GM19025 (cell line): ENCODE results near the gene PTPRN2.
"Not testable (repeated sequence)": the region's sequence is repeated elsewhere in the genome, so short reads cannot be mapped to it uniquely, and the experiment has no call there.

Experiments
- ATAC-seq: cut with Tn5 transposase; IDR thresholded peaks from one replicate; pipeline ENCODE4 v1.9.1; 2021; ENCODE audit warnings: mild to moderate bottlenecking, low read depth, moderate library complexity; ENCODE audit not compliant: unreplicated experiment

Gene PTPRN2

GRCh38 chr7:158536871-158537515 is 50.6 kb downstream of the PTPRN2 start:
- ATAC-seq: no peak

DNA sequence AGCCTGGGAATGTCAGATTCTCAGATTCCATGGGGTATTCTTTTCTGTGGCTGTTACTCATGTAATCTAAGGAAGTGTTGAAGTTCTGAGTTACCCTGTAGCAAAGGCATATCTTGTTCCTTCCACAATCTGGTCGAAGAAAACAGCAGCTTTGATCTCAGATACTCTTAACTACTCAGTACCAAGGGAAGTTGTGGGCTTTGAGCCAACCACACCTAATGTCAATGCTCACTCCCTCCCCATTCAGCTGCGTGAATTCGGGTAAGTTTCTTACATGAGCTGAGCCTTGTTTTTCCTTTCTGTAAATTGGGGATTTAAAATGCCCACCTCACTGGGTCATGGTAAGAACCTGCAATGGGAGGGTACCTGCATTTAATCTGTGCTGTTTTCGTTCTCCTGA is 52.5 kb downstream of the PTPRN2 start:
- no peak for ATAC-seq

DNA sequence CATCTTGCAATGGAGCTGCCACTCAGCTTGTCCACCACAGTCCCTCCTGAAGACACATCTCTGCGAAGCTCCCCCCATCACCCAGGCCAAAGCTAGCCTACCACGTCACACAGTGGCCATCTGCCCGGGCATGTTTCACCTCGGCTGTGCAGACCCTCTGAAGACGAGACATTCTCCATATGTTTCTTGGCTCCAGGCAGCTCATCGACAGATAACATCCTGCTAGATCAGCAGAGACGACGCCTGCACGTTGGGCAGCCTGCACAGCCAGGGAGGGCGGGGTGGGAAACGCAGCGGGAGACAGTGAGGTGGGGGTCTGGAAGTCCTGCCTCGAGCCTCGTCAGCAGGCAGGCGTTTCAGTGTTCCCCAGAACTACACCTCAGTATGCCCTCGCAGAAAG is 53.0 kb downstream of the PTPRN2 start:
- ATAC-seq: no peak

DNA sequence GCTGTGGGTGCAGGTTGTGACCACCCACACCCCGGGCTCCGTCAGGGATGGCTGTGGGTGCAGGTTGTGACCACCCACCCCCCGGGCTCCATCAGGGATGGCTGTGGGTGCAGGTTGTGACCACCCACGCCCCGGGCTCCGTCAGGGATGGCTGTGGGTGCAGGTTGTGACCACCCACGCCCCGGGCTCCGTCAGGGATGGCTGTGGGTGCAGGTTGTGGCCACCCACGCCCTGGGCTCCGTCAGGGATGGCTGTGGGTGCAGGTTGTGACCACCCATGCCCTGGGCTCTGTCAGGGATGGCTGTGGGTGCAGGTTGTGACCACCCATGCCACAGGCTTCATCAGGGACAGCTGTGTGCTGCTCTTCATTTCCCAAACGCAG is 53.5 kb downstream of the PTPRN2 start:
- not testable (repeated sequence) for ATAC-seq

DNA sequence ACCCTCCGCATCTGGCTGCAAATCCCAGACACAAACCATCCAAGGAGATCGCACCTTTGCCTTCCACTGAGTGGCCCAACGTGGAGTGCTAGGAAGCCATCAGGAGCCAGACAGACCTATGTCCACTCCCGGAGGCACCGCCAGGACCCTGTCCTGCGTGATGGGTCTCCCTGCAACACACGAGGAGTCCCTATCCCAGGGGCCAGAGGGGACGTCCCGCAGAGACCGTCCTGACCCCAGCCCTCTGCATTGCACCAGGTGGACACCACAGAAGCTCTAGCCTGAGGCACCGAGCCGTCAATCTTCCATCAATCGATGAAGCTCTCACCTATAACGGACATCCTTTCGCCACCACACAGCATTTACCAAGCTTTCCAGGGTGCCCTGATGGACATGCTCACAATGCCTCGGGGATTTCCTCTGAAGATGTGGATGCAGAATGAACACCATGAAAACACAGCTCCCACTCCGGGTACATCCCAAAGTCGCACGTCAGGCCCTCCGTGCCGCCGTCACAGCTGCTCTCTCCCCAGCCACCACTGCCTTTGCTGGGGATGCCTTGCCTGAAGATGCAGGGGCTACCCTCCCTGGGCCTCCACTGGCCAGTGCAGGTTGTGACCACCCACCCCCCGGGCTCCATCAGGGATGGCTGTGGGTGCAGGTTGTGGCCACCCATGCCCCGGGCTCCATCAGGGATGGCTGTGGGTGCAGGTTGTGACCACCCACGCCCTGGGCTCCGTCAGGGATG is 54.1 kb downstream of the PTPRN2 start:
- no peak for ATAC-seq

DNA sequence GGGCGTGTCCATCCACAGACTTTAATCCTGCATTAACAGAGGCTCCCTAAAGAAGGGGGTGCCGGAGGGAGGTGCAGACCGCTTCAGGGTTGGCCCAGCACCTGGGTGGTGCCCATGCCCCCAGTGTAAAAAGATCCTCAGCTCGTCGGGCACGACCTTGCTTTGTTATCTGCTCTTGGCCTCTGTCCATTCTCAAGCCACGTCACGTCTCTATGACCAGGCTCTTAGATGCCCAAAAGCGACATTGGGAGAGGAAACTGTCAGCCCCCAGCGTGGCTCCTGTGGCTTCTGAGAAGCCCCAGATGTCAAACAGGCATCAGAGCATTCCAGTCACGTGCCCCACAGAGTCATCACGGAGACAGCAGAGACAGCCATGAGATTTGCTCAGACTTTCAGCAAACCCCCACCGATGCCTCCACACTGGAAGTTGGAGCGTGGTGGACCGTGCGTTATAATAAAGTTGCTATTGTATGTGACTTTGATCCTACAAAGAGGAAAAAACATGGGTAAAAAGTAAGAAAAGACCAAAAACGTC is 55.5 kb downstream of the PTPRN2 start:
- ATAC-seq: no peak

DNA sequence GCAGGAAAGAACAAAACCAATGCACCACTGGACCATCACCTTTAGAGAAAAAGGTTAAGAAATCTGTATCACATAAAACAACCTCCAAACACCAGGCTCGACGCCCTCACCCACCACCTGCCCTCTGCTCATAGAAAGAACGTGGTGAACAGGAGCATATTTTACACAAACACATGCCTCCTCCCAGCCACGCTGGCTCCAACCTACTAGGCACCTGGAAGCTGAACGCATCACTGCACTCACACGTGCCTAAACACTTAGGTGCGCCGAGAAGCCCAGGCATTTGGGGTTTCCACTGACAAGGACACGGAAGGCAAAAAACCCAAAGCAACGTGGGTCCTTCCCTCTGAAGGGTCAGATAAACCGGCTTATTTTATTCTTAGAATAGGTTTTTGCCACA is 56.0 kb downstream of the PTPRN2 start:
- ATAC-seq: no peak

DNA sequence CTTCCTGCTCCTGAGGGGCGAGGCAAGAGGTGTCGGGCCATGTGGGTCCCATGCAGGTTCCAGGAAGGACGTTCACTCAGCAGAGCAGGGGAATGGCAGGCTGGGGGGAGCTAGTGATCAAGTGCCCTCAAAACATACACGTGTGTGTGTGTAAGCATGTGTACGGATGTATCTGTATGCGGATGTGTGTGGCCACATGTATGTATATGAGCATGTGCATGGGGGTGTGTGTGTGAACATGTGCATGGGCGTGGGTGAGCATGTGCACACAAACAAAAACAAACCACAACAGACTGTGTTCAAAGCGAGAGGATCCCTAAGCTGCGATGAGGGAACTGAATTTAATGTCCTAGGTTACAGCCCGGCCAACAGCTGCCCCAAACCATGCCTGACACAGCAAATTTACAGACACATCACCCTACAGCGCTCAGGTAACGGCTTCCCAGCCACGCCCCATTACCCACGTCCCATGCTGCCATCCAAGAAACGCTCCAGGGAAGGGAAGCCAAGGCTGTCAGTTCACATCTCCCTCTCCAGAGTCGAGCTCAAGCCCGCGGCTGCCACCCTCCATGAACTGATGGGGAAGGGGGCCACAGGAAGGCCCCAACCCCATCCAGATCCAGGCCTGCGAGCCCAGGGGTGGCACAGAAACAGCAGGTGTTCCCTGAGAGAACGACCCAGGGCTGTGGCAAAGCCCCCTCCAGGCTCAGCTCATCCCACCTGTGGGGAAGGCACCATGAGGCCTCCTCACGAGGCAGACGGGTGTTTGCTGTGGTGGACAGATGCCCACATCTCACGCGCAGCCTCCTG is 56.6 kb downstream of the PTPRN2 start:
- ATAC-seq: no peak

- ATAC-seq: no peak
Measured at GRCh38 chr7:158529181-158530096, 58.2 kb downstream of the PTPRN2 start.

- ATAC-seq: no peak
Measured at GRCh38 chr7:158527915-158528502, 59.6 kb downstream of the PTPRN2 start.

DNA sequence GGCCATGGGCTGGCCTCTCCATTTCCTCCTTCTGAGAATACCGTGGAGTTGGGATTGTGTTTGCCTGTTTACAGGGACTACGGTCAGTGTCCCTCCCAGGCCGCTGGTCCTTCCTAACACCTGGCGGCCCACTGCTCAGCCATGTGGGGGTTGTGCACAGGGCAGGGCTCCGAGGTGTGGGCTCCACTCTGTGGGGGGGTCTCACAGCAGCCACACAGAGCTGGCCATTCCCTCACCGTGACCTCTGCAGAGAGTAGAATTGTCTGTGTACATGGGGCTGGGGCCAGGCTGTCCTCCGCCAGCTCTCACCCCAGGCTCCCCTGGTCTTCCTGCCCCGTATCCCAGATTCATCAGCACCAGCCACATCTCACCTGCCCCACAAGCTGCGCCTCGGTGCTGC is 60.1 kb downstream of the PTPRN2 start:
- no peak for ATAC-seq

- no peak for ATAC-seq
Measured at GRCh38 chr7:158527038-158527437, 60.6 kb downstream of the PTPRN2 start.

DNA sequence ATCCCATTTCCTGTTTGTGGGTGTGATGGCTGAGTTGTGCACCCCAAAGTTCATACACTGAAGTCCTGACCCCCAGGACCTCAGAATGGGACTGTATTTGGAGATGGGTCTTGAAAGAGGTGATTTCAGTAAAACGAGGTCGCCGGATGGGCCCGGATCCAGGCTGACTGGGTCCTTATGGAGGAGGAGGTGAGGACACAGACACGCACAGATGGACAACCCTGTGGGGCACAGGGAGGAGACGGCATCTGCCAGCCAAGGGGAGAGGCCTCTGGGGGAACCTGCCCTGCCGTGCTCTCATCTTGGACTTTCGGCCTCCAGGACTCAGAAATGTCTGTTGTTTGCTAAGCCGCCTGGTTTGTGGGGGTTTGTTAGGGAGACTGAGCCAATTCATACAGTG is 61.1 kb downstream of the PTPRN2 start:
- no peak for ATAC-seq

- ATAC-seq: no peak
Measured at GRCh38 chr7:158525648-158526484, 61.8 kb downstream of the PTPRN2 start.

GRCh38 chr7:158524749-158525635 is 62.6 kb downstream of the PTPRN2 start:
- no peak for ATAC-seq

DNA sequence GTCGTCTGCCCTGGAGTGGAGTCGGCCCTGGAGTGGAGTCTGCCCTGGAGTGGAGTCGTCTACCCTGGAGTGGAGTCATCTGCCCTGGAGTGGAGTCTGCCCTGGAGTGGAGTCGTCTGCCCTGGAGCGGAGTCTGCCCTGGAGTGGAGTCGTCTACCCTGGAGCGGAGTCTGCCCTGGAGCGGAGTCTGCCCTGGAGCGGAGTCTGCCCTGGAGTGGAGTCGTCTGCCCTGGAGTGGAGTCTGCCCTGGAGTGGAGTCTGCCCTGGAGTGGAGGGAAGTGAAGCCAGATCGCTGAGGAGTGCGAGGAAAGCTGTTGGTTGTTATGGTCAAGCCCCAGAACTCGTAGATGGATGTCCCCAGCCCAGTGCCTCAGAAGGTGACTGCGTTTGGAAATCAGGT is 63.3 kb downstream of the PTPRN2 start:
- not testable (repeated sequence) for ATAC-seq

DNA sequence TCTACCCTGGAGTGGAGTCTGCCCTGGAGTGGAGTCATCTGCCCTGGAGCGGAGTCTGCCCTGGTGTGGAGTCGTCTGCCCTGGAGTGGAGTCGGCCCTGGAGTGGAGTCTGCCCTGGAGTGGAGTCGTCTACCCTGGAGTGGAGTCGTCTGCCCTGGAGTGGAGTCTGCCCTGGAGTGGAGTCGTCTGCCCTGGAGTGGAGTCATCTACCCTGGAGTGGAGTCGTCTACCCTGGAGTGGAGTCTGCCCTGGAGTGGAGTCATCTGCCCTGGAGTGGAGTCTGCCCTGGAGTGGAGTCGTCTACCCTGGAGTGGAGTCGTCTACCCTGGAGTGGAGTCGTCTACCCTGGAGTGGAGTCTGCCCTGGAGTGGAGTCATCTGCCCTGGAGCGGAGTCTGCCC is 63.7 kb downstream of the PTPRN2 start:
- ATAC-seq: not testable (repeated sequence)
